SK-N-SH (cell line): Measurements from ENCODE around the gene MYOCD.

Source experiments
- JUND ChIP-seq: IDR thresholded peaks from 2 replicates; pipeline ENCODE4 v1.4.0; 2012
- NFIC ChIP-seq: IDR thresholded peaks from 2 replicates; pipeline ENCODE4 v1.4.0; 2012; ENCODE audit warnings: borderline replicate concordance
- POLR2AphosphoS5 ChIP-seq: IDR thresholded peaks from 2 replicates; pipeline ENCODE4 v1.6.1; 2012; ENCODE audit warnings: low read depth, low read length
- SMC3 ChIP-seq: IDR thresholded peaks from 2 replicates; pipeline ENCODE4 v1.6.1; 2012; ENCODE audit warnings: low read depth, low read length, improper control_type of control experiment
- TAF1 ChIP-seq: IDR thresholded peaks from 2 replicates; pipeline ENCODE4 v1.6.1; 2012; ENCODE audit warnings: low read depth, mild to moderate bottlenecking, low read length, moderate library complexity, borderline replicate concordance
- TEAD4 ChIP-seq: IDR thresholded peaks from 2 replicates; pipeline ENCODE4 v1.4.0; 2012; ENCODE audit warnings: mild to moderate bottlenecking, borderline replicate concordance; ENCODE audit not compliant: insufficient read depth
- YY1 ChIP-seq: IDR thresholded peaks from 2 replicates; pipeline ENCODE4 v1.4.0; 2012; ENCODE audit warnings: low read depth, mild to moderate bottlenecking
- TF ChIP-seq, protein P1 (sequence below): fragments of 200-600 bp; sonication (generic); IDR thresholded peaks from 2 replicates; pipeline ENCODE4 v1.6.1; 2017; ENCODE audit warnings: antibody characterized with exemption, mild to moderate bottlenecking, moderate library complexity
- TF ChIP-seq, protein P2 (sequence below): fragments of 150-350 bp; IDR thresholded peaks from 2 replicates; pipeline ENCODE4 v1.6.1; 2017; ENCODE audit warnings: antibody characterized with exemption, low read length, low read depth, borderline replicate concordance
- TF ChIP-seq, protein P3 (sequence below): IDR thresholded peaks from 2 replicates; pipeline ENCODE4 v1.4.0; 2012; ENCODE audit warnings: low read depth

DNA sequence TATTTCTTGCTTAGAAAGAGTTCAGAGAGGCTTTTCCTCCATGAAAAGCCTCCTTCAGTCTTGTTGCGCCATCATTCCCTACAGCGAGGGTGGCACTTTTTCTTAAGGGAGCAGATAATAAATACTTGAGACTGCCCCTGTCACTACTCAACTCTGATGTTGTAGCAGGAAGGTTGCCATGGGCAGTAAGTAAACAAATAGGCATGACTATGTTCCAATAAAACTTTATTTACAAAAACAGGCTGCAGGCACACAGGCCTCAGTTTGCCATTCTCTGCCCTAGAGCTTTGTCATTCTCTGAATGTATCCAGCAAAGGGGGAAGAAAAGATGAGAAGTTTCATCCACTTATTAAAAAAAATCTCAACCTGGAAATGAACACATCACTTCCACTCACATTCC is 60.4 kb downstream of the MYOCD start:
- TF ChIP-seq, protein P1, sequence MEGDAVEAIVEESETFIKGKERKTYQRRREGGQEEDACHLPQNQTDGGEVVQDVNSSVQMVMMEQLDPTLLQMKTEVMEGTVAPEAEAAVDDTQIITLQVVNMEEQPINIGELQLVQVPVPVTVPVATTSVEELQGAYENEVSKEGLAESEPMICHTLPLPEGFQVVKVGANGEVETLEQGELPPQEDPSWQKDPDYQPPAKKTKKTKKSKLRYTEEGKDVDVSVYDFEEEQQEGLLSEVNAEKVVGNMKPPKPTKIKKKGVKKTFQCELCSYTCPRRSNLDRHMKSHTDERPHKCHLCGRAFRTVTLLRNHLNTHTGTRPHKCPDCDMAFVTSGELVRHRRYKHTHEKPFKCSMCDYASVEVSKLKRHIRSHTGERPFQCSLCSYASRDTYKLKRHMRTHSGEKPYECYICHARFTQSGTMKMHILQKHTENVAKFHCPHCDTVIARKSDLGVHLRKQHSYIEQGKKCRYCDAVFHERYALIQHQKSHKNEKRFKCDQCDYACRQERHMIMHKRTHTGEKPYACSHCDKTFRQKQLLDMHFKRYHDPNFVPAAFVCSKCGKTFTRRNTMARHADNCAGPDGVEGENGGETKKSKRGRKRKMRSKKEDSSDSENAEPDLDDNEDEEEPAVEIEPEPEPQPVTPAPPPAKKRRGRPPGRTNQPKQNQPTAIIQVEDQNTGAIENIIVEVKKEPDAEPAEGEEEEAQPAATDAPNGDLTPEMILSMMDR = no peak
- TF ChIP-seq, protein P2, sequence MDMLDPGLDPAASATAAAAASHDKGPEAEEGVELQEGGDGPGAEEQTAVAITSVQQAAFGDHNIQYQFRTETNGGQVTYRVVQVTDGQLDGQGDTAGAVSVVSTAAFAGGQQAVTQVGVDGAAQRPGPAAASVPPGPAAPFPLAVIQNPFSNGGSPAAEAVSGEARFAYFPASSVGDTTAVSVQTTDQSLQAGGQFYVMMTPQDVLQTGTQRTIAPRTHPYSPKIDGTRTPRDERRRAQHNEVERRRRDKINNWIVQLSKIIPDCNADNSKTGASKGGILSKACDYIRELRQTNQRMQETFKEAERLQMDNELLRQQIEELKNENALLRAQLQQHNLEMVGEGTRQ = no peak
- TF ChIP-seq, protein P3, sequence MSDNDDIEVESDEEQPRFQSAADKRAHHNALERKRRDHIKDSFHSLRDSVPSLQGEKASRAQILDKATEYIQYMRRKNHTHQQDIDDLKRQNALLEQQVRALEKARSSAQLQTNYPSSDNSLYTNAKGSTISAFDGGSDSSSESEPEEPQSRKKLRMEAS = no peak
- TF ChIP-seq TAF1 = no peak
- TF ChIP-seq POLR2AphosphoS5 = no peak
- no peak for TF ChIP-seq YY1
- no peak for TF ChIP-seq NFIC
- TF ChIP-seq JUND = no peak
- no peak for TF ChIP-seq TEAD4
- no peak for TF ChIP-seq SMC3
